AG04449 (cell line): ENCODE results near the gene MEIS1.

Source experiments
- CTCF ChIA-PET: fragments of 350-600 bp; formaldehyde crosslinking; extraction: SDS; loops from one replicate; lab custom pipeline; 2021; ENCODE audit warnings: antibody characterized with exemption; lab: Yijun Ruan, JAX
- POLR2A ChIA-PET: fragments of 400-600, 350-600 bp; formaldehyde crosslinking; extraction: SDS; loops from one replicate; lab custom pipeline; 2020; ENCODE audit warnings: antibody characterized with exemption, inconsistent platforms; lab: Yijun Ruan, JAX
- DNase-seq: peaks from one replicate; pipeline ENCODE4 v3.0.0-alpha.2; 2010; ENCODE audit warnings: low read depth, low spot score
- H3K4me3 ChIP-seq: 2 replicates; pipeline ENCODE4 v1.5.1; 2011; ENCODE audit warnings: low read depth, mild to moderate bottlenecking, control low read depth, low read length
- CTCF ChIP-seq: IDR thresholded peaks from one replicate; pipeline ENCODE4 v1.5.1; 2011; ENCODE audit warnings: mild to moderate bottlenecking, moderate library complexity, low read length, control low read depth, inconsistent platforms; ENCODE audit not compliant: insufficient read depth; ENCODE audit errors: missing control alignments

Gene MEIS1

GRCh38 chr2:66555091-66555490 is 120.2 kb downstream of the MEIS1 start:
- no peak for DNase-seq
- POLR2A ChIA-PET: no interaction called here
- no peak overlapping the region for H3K4me3 ChIP-seq
- CTCF ChIA-PET: interaction anchor here (0.7 kb wide), 1 partner anchor 10 kb away, joined by 3 read pairs; no protein-coding TSS in a partner anchor
- TF ChIP-seq CTCF: no peak

- no peak for DNase-seq
- TF ChIP-seq CTCF: no peak
- no peak overlapping the region for H3K4me3 ChIP-seq
- POLR2A ChIA-PET: interaction anchor here (0.6 kb wide), 1 partner anchor 88 kb away, joined by 3 read pairs; no protein-coding TSS in a partner anchor
- CTCF ChIA-PET: interaction anchor here (0.7 kb wide), 1 partner anchor 10 kb away, joined by 3 read pairs; no protein-coding TSS in a partner anchor
These were observed 120.8 kb downstream of the MEIS1 start for GRCh38 chr2:66555501-66556324.

GRCh38 chr2:66559672-66560071 is 124.7 kb downstream of the MEIS1 start:
- DNase-seq: no peak
- no peak overlapping the region for H3K4me3 ChIP-seq
- POLR2A ChIA-PET: no interaction called here
- CTCF ChIA-PET: interaction anchor here (0.9 to 1.4 kb wide), 2 partner anchors 11 to 16 kb away, joined by 3 to 4 read pairs; no protein-coding TSS in a partner anchor
- TF ChIP-seq CTCF: no peak

- no peak for DNase-seq
- POLR2A ChIA-PET: no interaction called here
- CTCF ChIA-PET: no interaction called here
- TF ChIP-seq CTCF: no peak
- no peak overlapping the region for H3K4me3 ChIP-seq
These were observed 125.8 kb downstream of the MEIS1 start for GRCh38 chr2:66560683-66561082.

- CTCF ChIA-PET: interaction anchor here (1.0 kb wide), 1 partner anchor 13 kb away, joined by 3 read pairs; no protein-coding TSS in a partner anchor
- no peak for DNase-seq
- POLR2A ChIA-PET: no interaction called here
These were observed 126.8 kb downstream of the MEIS1 start for GRCh38 chr2:66561645-66562303.

More at GRCh38 chr2:66561645-66562303, 126.8 kb downstream of the MEIS1 start:
- no peak for TF ChIP-seq CTCF
- H3K4me3 ChIP-seq: no peak overlapping the region
